GM21381 (cell line): Measurements from ENCODE around the gene LCNL1.

Experiments
- ATAC-seq: cut with Tn5 transposase; IDR thresholded peaks from one replicate; pipeline ENCODE4 v1.9.1; 2021; ENCODE audit warnings: mild to moderate bottlenecking, moderate library complexity; ENCODE audit not compliant: unreplicated experiment

Gene LCNL1

DNA sequence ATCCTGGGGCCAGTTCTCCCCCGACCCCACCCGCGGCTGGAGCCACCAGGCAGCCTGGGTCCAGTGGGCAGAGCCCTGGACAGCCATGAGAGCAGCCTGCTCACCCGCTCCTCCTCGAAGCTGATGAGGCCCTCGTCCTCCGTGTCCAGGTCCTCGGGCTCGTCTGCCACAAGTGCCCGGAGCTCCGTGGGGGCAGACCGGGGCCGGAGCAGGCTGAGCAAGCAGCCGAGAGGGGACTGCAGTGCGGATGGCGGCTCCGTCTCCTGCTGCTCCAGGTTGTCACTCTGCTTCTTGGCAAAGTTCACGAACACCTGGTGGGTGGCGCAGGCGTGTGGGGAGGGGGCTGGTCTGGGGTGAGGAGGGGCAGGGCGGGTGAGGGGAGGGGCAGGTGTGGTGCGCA, 25.5 kb downstream of the LCNL1 start:
- ATAC-seq: no peak

DNA sequence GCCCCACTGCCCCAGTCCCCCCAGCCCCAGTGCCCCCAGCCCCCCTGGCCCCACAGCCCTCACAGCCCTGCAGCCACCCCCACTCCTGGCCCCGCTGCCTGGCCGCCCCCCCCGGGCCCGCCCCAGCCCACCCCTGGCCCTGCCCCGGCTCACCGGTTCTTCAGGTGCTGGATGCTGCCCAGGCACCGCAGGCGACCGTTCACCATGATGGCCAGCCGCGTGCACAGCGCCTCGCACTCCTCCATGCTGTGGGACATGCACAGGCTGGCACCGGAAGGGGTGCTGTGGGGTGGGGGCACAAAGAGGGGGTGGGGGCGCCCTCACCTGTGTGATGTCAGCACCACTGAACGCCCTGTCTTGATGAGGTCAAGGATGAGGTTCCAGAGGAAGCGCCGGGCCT, 26.4 kb downstream of the LCNL1 start:
- ATAC-seq: no peak

DNA sequence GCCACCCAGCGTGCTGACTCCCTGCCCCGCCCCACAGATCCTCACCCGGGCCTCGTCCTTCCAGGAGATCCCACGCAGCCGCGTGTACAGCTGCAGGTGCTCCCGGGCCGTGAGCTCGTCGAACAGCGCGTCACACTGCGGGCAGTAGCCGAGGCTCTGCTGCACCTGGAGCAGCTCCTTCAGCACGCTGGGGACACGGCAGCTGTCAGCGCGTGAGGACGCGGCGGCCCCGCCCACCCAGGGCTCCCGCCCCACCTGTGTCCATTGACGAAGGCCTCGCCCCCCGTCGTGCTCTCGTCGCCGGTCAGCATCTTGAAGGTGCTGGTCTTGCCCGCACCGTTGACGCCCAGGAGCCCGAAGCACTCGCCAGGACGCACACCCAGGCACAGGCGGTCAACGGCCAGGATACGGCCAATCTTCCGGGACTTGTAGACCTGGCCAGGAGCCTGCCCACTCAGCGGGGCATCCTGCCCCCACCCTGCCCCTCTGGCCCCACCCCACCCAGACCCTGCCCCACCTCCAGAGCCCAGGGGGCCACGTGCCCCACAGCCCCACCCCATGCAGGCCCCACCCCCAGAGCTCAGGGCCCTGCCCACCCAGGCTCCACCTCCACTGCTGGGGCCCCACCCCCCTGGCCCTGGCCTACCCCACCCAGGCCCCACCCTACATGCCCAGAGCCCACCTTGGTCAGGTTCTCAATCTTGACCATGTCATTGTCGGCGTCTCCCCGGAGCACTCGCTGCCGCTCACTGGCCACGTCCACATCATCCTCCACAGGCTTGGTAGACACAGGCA, 27.3 kb downstream of the LCNL1 start:
- no peak for ATAC-seq

DNA sequence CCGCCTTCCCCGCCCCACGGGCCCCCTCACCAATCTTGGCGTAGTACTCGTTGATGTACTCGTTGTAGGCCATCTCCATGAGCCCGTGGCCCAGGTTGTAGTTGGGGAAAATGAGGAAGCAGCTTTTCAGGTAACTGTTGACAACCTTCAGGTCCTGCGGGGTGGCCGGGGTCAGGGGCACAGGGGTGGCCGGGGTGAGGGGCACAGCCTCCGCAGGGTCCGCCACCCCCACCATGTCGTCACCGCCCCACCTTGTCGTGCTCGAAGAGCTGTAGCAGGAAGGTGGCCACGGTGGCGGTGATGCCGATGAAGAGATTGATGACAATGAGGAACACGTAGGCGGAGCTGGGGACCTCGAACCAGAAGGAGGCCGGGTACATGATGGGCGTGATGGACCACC, 28.4 kb downstream of the LCNL1 start:
- no peak for ATAC-seq

DNA sequence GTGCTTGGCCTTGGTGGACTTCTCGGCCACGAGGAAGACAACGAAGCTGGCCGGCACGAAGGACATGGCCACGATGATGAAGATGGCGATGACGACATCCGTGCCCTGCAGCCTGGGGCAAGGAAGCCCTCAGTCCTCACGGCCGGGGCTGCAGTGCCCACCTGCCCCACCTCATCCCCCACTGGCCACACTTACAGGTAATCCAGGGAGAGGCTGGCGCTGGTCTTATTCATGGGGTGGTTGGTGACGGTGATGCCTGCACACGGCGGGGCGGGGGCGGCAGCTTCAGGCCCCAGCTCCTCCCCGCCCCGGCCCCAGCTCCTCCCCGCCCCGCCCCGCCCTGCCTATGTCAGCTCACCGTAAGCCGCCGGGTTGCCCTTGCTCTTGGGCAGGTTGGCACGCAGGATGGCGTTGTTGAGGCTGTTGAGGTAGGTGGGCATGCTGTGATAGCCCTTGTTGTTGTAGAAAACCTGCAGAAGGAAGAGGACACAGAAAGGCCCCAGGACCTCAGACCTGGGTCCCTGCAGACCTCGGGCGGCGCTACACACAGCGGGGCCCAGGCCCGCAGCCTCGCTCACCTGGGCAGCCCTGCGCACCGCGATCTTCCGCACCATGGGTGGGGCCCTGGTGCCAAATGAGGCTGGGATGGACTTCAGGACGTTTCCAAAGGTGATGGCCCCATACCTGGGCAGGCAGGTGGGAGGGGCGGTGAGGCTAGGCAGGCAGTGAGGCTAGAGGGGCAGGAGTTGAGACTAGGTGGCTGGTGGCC, 29.3 kb downstream of the LCNL1 start:
- no peak for ATAC-seq

DNA sequence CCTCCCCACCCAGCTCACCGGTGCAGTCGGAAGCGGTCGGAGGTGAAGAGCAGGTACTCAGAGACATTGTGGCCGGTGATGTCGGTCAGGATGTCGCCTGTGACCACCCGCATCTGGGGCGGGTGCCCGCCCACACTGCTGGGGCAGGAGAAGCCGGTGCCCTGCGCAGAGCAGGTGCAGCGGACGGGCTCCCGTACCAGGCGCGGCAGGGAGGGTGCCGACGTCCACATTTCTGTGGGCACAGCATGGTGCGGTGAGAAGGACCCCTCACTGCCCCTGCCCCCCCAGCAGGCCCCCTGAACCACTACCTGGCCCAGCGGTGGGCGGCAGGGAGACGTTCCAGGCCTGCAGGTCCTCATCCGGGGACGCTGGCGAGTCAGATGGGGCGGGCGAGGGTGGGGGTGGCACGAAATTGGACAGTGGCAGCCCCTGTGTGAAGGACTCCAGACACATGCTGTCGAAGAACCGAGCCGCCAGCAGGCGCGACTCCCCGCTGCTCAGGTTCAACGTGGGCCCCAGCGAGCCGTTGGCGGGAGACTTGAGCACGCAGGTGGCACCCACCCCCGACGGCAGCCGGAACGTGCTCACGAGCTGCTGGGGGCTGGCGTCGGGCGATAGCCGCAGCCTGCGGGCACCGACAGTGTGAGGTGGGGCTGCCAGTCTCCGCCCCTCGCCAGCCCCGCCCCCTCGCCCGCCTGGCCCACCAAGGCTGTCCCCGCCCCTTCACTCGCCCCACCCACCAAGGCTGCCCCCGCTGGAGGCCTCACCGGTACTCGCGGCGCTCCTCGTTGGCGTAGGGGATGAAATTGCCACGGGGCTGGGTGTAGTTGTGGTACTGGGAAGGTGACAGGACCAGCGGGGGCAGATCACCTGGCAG, 30.1 kb downstream of the LCNL1 start:
- no peak for ATAC-seq

DNA sequence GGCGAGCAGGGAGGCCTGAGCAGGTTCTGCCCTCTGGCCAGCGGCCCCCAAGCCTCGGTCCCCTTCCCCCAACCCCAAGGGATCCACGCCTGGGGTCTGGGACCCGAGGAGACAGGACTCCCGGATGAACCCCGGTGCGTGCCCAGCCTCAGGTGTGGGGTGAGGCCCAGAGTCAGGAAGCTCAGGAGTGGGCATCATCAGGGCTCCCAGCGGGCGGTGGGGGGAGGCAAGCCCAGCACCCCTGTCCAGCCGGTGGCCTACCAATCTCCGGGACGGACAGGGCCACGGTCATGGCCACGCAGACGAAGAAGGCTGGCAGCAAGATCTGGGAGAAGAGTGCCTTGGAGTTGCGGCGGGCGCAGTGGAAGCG, 30.8 kb downstream of the LCNL1 start:
- no peak for ATAC-seq

DNA sequence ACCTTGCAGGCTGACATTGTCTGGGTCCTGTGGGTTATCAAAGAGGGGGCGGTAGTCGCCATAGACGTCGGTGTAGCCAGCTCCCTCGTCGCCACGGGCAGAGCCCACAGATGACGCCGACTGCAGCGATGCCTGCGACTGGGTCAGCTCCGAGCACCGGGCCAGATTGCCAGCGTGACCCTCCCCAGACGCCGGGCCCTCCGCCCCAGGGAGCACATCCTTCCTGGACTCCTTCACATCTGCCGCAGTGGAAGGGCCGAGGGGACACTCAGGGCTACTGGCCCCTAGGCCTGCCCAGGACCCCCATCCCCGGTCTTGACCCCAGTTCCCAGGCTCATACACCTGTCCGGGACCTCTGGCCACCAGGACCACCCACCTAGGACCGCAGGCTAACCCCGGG, 31.4 kb downstream of the LCNL1 start:
- ATAC-seq: no peak

DNA sequence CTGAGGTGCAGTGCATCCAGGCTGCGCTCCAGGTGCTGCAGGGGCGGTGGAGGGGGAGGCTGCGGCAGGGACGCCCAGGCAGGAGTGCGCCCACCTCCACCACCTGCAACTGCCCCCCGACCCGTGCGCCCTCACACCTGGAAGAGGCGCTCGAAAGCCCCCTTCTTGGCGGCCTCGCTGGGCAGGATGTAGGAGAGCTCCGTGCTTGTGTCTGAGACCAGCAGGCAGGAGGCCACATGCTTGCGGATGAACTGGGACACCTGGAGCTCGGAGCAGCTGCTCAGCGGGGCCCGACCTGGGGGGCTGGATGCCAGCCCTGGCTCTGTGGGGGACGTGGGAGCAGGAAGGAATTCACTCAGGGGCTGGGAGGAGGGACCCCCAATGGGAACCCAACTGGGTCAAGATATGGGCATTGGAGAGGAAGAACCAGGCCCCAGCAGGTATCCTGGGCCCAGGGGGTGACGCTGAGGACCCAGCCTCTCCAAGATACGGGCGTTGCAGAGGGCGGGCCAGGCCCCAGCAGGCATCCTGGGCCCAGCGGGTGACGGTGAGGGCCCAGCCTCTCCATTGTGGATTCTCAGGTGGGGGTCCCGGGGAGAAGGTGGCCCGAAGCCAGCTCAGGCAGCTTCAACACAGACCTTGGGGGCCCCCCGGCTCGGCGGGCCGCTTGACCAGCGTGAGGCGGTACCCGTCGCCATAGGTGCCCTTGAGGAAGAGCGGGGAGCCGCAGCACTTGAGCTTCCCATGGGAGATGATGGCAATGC, 32.2 kb downstream of the LCNL1 start:
- no peak for ATAC-seq

DNA sequence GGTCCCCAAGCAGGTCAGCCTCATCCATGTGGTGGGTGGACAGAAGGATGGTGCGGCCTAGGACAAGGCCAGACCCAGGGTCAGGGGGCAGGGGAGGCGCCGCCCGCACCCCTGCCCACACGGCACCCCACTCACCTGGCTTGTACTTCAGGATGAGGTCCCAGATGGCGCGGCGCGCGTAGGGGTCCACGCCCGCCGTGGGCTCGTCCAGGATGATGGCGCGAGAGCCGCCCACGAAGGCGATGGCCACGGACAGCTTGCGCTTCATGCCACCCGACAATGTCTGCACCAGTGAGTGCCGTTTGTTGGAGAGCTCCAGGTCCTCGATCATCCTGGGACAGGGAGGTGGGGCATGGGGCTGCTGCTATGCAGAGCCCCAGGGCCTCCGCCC, 32.7 kb downstream of the LCNL1 start:
- ATAC-seq: no peak

DNA sequence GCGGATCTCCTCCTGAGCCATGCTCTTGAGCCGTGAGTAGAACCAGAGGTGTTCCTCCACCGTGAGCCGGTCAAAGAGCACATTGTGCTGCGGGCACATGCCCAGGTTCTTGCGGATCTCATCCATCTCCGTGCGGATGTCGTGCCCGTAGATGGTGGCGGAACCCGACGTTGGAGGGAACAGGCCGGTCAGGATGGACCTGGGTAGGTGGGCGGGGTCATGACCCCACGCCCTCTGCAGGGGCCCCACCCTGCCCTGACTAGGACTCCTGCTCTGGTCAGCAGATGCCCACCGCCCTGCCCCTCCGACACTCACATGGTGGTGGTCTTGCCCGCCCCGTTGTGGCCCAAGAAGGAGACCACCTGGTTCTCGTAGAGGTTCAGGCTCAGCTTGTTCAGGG, 33.2 kb downstream of the LCNL1 start:
- ATAC-seq: no peak

DNA sequence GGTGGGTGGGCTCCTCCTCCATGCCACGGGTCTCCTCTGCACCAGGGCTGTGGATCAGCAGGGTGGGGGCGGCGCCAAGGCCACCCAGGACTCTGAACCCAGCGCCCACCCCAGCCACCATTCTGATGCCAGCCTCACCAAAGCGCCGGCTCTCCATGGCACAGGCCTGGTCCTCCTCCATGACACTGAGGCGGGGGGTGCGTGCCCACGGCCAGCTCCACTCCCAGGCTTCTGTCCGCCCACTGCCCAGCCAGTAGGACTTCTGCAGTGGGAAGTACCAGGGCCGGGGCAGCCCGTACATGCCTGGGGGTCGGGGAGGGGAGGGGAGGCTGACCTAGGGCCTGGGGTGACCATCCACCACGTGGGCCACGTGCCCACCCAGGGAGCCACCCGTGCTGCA, 33.6 kb downstream of the LCNL1 start:
- ATAC-seq: no peak

DNA sequence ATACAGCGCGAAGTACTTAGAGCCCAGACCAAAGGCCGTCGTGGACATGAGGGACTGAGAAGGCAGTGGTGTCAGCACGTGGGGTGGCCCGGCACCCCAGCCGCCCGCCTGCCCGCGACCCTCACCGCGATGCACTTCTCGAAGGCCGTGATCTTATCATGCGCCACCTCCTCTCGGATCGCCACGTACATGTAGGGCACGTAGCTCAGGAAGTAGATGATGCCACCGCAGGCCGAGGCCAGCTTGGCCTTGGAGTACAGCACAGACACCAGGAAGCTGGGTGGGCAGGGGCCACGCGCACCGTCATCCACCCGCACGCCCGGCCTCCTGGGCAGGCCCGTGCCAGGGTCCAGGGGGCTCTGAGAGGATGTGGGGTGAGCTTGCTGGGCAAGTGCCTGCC, 34.3 kb downstream of the LCNL1 start:
- no peak for ATAC-seq

DNA sequence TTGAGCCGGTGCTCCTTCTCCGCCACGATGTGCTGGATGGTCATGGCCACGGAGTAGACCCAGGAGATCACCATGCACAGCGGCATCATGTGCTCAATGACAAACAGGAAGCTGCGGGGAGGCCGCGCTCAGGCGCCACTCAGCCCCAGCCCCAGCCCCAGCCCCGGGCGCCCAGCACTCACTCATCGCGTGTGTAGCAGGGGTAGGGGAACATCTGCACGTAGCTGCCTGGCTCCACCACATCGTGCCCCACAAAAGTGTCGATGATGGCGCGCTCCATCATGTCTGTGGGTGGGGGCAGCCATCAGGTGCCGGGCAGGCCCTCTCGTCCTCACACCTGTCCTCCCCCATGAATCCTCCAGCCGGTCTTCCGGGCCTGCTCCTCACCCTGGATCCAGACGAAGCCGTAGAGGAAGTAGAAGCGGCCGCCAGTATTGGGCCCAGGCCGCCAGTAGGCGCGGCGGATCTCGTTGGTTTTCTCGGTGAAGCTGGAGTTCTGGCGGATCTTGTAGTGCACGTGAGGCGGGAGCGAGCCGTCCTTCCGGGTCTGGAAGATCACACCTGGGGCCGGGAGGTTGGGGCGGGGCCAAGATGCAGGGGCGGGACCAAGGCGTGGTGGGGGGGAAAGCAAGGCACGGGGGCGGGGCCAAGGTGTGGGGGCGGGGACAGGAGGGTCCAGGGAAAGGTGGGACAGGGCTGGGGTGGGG, 35.2 kb downstream of the LCNL1 start:
- ATAC-seq: no peak

DNA sequence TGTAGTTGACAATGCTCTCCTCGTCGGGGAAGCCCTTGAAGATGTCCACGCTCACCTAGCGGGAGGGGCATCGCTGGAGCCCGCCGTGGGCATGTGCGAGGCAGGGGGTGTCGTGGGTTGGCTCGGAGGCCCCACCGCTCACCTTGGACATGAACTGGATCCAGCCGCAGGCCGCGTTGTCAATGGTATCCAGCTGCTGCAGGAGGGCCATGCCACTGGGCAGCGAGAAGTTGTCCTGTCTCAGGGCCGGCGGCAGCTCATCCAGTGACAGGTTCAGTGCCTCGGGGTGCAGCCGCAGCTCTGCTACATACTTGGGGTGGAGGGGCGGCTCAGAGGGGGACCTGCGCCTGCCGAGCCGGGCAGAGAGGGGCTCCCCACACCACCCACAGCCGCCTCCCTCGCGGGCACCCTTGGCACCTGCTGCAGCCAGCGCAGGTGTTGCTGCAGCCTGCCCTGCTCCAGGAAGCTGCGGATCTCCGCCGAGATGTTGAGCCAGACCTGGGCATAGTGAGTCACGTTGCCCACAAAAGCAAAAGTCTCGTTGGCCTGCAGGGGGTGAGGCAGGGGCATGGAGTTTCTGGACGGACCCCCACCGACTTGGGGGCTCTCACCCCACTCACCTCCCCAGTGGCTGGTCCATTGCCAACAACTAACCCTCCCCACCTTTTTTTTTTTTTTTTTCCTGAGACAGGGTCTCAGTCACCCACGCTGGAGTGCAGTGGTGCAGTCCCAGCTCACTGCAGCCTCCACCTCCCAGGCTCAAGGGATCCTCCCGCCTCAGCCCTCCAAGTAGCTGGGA, 36.2 kb downstream of the LCNL1 start:
- ATAC-seq: no peak

DNA sequence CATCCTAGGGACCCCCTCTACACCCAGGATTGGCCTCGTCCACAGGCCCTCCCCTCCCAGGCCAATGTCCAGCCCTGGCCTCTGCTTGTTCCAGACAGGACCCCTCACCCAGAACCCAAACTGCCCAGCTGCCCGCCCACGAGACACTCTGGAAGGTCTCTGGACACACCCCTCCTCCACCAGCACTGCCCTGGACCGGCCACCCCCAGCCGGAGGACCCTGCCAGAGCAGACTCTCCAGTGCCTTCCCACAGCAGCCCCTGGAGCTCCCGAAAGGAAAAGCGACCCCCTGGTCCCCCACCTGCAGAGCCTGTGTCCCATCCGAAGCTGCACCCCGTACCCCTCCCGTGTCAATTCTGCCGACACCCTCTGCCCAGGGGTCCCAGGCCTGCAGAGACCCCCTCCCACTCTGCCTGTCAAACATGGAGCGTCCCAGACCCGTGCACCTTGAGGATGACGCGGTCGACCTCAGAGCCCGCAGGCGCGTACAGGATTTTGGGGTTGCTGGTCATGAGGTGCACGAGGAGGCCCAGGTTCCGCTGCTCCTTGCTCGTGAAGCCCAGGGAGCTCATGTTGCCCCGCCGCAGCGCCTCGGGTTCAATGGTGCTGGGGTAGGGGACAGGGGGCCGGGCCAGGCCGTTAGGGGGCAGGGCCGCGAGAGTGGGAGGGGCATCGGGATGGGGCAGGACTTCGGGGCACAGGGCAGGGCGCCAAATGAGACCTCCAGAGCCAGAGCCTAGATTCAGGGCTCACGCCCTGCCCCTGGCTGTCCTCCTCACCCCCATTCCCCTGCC, 37.3 kb downstream of the LCNL1 start:
- ATAC-seq: no peak

DNA sequence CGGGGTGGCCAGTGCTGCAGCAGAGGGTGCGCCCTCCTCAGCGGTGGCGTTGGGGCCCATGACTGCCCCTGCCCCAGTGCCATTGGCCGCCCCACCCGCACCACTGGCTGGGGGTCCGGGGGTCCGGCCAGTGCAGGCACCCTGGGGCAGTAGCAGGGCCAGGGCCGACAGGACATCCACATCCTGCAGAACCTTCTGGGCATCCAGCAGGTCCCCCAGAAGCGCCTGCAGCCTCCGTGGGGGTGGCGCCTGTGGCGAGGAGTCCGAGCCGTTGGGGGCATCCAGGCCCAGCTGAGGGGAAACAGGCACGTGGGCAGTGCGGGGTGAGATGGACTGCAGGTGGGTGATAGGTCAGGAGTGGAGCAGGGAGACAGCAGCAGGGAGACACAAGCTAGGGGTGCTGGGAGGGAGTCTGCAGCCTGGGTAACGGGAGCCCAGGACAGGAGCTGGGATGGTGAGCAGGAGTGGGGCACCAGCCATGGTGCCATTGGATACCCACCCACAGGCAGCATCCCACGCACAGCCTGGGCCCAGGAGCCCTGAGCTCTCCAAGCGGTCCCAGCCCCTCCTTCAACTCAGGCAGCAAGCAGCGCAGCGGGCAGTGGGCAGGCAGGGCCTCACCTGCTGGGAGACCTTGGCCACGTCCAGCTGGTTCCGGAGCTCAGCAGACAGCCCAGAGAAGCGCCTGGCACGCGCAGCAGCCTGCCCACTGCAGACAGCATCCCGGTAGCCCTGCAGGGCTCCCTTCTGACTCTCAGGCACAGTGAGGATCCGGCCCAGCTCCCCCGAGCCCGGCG, 38.2 kb downstream of the LCNL1 start:
- no peak for ATAC-seq

DNA sequence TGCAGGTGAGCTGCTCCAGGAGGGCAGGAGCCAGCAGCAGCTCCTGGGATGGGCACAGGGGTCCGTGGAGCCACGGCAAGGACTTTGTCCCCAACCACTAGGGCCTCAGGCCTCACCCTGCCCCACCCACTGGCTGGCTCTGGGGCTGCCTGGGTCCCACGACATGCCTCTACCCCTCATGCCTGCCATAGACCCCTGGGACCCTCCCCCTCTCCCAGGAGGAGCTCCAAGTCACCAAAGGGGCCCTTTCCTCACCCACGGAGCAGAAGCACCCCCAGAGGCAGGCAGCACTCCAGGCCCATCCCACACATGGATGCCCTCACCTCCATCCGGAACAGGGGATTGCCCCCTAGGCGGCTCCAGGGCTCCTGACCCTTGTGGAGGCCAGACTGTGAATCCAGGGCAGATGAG, 38.8 kb downstream of the LCNL1 start:
- ATAC-seq: no peak
